IMR-90 (cell line): Measurements from ENCODE around the gene ALG1.

Experiments
- CEBPB ChIP-seq: IDR thresholded peaks from 2 replicates; pipeline ENCODE4 v1.6.1; 2012; ENCODE audit warnings: low read depth, low read length, improper control_type of control experiment
- CHD1 ChIP-seq: IDR thresholded peaks from 2 replicates; pipeline ENCODE4 v1.6.1; 2012; ENCODE audit warnings: low read depth, low read length, improper control_type of control experiment
- CTCF ChIP-seq: conservative IDR thresholded peaks from 2 replicates; pipeline ENCODE4 v1.5.1; 2012; ENCODE audit warnings: mild to moderate bottlenecking, low read depth, low read length, improper control_type of control experiment
- FOS ChIP-seq: fragments of 150-350 bp; IDR thresholded peaks from 2 replicates; pipeline ENCODE4 v1.6.1; 2016; ENCODE audit warnings: low read depth, low read length
- POLR2A ChIP-seq: IDR thresholded peaks from 2 replicates; pipeline ENCODE4 v1.6.1; 2012; ENCODE audit warnings: mild to moderate bottlenecking, low read depth, low read length
- RAD21 ChIP-seq: IDR thresholded peaks from 2 replicates; pipeline ENCODE4 v1.6.1; 2012; ENCODE audit warnings: low read length, improper control_type of control experiment
- TF ChIP-seq, protein P1 (sequence below): fragments of 150-350 bp; IDR thresholded peaks from 2 replicates; pipeline ENCODE4 v1.6.1; 2016; ENCODE audit warnings: low read depth, mild to moderate bottlenecking, low read length, moderate library complexity, borderline replicate concordance

GRCh38 chr16:5025171-5025632, 46.4 kb upstream of the ALG1 start:
- TF ChIP-seq POLR2A (no peak), CTCF (peak; percentile 22; the same call in 1 of the 2 replicates), RAD21 (no peak), CHD1 (no peak), CEBPB (no peak), FOS (no peak)
- TF ChIP-seq, protein P1, sequence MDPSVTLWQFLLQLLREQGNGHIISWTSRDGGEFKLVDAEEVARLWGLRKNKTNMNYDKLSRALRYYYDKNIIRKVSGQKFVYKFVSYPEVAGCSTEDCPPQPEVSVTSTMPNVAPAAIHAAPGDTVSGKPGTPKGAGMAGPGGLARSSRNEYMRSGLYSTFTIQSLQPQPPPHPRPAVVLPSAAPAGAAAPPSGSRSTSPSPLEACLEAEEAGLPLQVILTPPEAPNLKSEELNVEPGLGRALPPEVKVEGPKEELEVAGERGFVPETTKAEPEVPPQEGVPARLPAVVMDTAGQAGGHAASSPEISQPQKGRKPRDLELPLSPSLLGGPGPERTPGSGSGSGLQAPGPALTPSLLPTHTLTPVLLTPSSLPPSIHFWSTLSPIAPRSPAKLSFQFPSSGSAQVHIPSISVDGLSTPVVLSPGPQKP, result no peak
